Measurements from ENCODE around the gene CHORDC1.

The CHORDC1 gene

DNA sequence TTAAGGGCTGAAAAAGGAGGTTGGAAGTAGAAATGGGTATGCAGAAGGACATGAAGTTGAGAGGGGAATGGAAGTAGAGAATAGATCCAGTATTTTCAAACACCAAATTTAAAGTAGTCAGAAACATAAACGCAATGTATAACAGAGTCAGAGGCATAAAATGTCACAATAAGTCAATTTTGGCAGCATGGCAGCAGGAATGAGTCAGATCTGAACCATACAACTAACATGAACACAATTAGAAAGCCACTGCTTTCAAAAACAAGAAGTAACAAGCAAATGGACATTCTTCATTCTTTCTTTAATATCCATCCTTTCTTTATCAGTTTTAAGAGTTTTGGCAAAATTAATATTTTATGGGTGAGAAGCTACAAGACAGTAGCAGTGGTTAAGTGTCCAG lies 2.5 kb downstream of the CHORDC1 start:
- no peak overlapping the region for H2AFZ ChIP-seq (ENCODE audit: low read length)

DNA sequence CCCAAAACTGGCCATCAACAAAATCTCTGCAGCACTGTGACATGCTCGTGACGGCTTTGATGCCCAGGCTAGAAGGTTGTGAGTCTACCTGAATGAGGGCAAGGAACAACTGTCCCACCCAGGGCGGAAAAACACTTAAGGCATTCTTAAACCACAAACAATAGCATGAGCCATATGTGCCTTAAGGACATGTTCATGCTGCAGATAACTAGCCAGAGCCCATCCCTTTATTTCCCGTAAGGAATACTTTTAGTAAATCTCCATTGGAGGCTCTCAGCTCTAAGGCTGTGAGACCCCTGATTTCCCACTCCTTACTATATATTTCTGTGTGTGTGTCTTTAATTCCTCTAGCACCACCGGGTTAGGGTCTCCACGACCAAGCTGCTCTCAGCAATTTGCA lies 3.4 kb downstream of the CHORDC1 start:
- Histone ChIP-seq H2AFZ (ENCODE audit: low read length) (no peak overlapping the region), H3K9me3 (ENCODE audit: insufficient read depth, low read depth, low read length) (no peaks in the 10 kb centered on the region), H3K4me2 (ENCODE audit: low read depth, low read length, poor library complexity, severe bottlenecking) (peak overlapping the region; percentile 83), H3K27me3 (ENCODE audit: insufficient read depth, low read length, poor library complexity, severe bottlenecking) (no peaks in the 10 kb centered on the region), H3F3A (ENCODE audit: low read depth) (no peaks in the 10 kb centered on the region), H3K9ac (ENCODE audit: low read depth, low read length, poor library complexity, severe bottlenecking) (peak overlapping the region; percentile 80), H3K9me2 (replicated peaks; ENCODE audit: low read depth, low read length) (no peaks in the 10 kb centered on the region), H3K4me3 (ENCODE audit: low read length, poor library complexity, severe bottlenecking) (peak overlapping the region; percentile 90), H3K4me1 (ENCODE audit: insufficient read depth, low read length, poor library complexity, severe bottlenecking) (peaks cover 63% of the 10 kb centered on the region), H3K79me2 (ENCODE audit: insufficient read depth, low read length) (peaks cover 89% of the 10 kb centered on the region), H3K36me3 (ENCODE audit: insufficient read depth, low read length) (peaks cover 10% of the 10 kb centered on the region; the same call in 1 of the 2 replicates), H4K20me1 (ENCODE audit: insufficient read depth, low read length, poor library complexity, severe bottlenecking) (peaks cover 81% of the 10 kb centered on the region)
- no peak for TF ChIP-seq CTCF (conservative IDR thresholded peaks at IDR 0.05; ENCODE audit: low read length)
- no peak for TF ChIP-seq EZH2phosphoT487 (IDR thresholded peaks at IDR 0.05; ENCODE audit: borderline replicate concordance)

More for the DNA sequence above, 2.5 kb downstream of the CHORDC1 start:
- Histone ChIP-seq H4K20me1 (ENCODE audit: insufficient read depth, low read length, poor library complexity, severe bottlenecking) (peaks cover 71% of the 10 kb centered on the region), H3K4me1 (ENCODE audit: insufficient read depth, low read length, poor library complexity, severe bottlenecking) (peaks cover 65% of the 10 kb centered on the region), H3K79me2 (ENCODE audit: insufficient read depth, low read length) (peaks cover 80% of the 10 kb centered on the region), H3K4me3 (ENCODE audit: low read length, poor library complexity, severe bottlenecking) (peak overlapping the region; percentile 90), H3K9ac (ENCODE audit: low read depth, low read length, poor library complexity, severe bottlenecking) (peak overlapping the region; percentile 80), H3K9me3 (ENCODE audit: insufficient read depth, low read depth, low read length) (no peaks in the 10 kb centered on the region), H3K36me3 (ENCODE audit: insufficient read depth, low read length) (peaks cover 5% of the 10 kb centered on the region; the same call in 1 of the 2 replicates), H3K4me2 (ENCODE audit: low read depth, low read length, poor library complexity, severe bottlenecking) (peak overlapping the region; percentile 83), H3K9me2 (replicated peaks; ENCODE audit: low read depth, low read length) (no peaks in the 10 kb centered on the region), H3K27me3 (ENCODE audit: insufficient read depth, low read length, poor library complexity, severe bottlenecking) (no peaks in the 10 kb centered on the region), H3F3A (ENCODE audit: low read depth) (no peaks in the 10 kb centered on the region)
- no peak for TF ChIP-seq CTCF (conservative IDR thresholded peaks at IDR 0.05; ENCODE audit: low read length)
- TF ChIP-seq EZH2phosphoT487 (IDR thresholded peaks at IDR 0.05; ENCODE audit: borderline replicate concordance), result no peak

GRCh38 chr11:90218606-90219005 lies 4.2 kb downstream of the CHORDC1 start:
- TF ChIP-seq CTCF (conservative IDR thresholded peaks at IDR 0.05; ENCODE audit: low read length) (no peak), EZH2phosphoT487 (IDR thresholded peaks at IDR 0.05; ENCODE audit: borderline replicate concordance) (no peak)
- peaks cover 93% of the 10 kb centered on the region for H3K79me2 ChIP-seq (ENCODE audit: insufficient read depth, low read length)
- H3K4me2 ChIP-seq (ENCODE audit: low read depth, low read length, poor library complexity, severe bottlenecking), result peak overlapping the region; percentile 83
- H2AFZ ChIP-seq (ENCODE audit: low read length), result no peak overlapping the region
- H3K9ac ChIP-seq (ENCODE audit: low read depth, low read length, poor library complexity, severe bottlenecking), result no peak overlapping the region
- peak overlapping the region; percentile 52 for H3K4me3 ChIP-seq (ENCODE audit: low read length, poor library complexity, severe bottlenecking)
- H3K4me1 ChIP-seq (ENCODE audit: insufficient read depth, low read length, poor library complexity, severe bottlenecking), result peaks cover 56% of the 10 kb centered on the region
- no peaks in the 10 kb centered on the region for H3F3A ChIP-seq (ENCODE audit: low read depth)
- no peaks in the 10 kb centered on the region for H3K9me3 ChIP-seq (ENCODE audit: insufficient read depth, low read depth, low read length)
- peaks cover 16% of the 10 kb centered on the region for H3K36me3 ChIP-seq (ENCODE audit: insufficient read depth, low read length)
- no peaks in the 10 kb centered on the region for H3K9me2 ChIP-seq (replicated peaks; ENCODE audit: low read depth, low read length)
- no peaks in the 10 kb centered on the region for H3K27me3 ChIP-seq (ENCODE audit: insufficient read depth, low read length, poor library complexity, severe bottlenecking)
- peaks cover 83% of the 10 kb centered on the region for H4K20me1 ChIP-seq (ENCODE audit: insufficient read depth, low read length, poor library complexity, severe bottlenecking)
